Prostate gland (tissue), 2 donors: ENCODE measurements around the gene LCTL.

ENCODE experiments used
- CTCF ChIP-seq, 4 experiments: fragments of 200-600 bp in 2 of 4; fragments of 450-650 bp in 2 of 4; sonication (generic) in 2 of 4; IDR thresholded peaks; 1 replicate in 3 of 4; 2 replicates in 1 of 4; pipeline ENCODE4 v1.5.1; 2016 to 2019; ENCODE audit warnings: antibody characterized with exemption in 4 of 4, mild to moderate bottlenecking in 2 of 4, moderate library complexity in 2 of 4
- POLR2A ChIP-seq: fragments of 450-650 bp; IDR thresholded peaks from one replicate; pipeline ENCODE4 v1.6.1; 2016; ENCODE audit warnings: antibody characterized with exemption, mild to moderate bottlenecking
- POLR2AphosphoS5 ChIP-seq: sonication (generic); formaldehyde crosslinking; IDR thresholded peaks from one replicate; pipeline ENCODE4 v1.6.1; 2017; ENCODE audit warnings: antibody characterized with exemption

- no peak for TF ChIP-seq CTCF (IDR thresholded peaks at IDR 0.05)
- TF ChIP-seq POLR2A = no peak
- TF ChIP-seq POLR2AphosphoS5 = no peak
Observed at GRCh38 chr15:66542896-66543295, 22.9 kb downstream of the LCTL start.
